ENCODE measurements around the gene AP2A2.

Gene AP2A2

DNA sequence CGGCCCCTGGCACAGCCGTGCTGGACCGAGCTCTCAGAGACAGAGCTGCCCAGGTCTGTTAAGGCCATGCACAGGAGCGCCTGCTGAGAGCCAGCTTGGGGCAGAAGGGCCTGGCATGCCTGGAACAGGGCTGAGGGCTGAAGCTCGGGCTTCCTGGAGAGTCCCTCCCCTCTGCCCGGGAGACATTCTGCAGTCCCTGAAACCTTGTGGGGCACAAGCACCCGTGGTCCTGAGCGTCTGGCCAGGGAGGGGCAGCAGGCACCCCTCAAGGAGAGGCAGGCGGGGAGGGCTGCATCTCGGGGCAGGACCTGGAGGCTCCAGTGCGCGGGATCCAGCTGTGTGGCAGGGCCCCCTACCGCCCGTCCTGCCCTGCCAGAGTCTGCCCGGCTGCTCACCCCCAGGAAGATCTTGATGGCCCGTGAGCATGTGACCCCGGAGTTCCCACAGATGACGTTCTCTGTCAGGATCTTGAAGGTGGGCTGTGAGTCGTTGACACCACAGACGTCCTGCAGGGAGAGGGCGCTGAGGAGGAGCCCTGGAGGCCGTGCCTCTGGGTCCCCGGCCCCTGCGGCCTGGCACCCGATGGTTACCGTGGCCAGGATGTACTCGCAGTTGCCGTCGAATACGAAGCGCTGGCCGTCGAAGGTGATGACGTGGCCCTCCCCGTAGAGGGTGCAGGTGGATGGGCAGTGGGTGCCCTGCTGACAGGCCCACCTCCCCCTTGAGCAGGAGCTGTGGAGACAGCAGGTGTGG is 99.9 kb downstream of the AP2A2 start:
- no peak for TF ChIP-seq EZH2phosphoT487 (IDR thresholded peaks at IDR 0.05; ENCODE audit: borderline replicate concordance, low read length)
- TF ChIP-seq, protein P1, sequence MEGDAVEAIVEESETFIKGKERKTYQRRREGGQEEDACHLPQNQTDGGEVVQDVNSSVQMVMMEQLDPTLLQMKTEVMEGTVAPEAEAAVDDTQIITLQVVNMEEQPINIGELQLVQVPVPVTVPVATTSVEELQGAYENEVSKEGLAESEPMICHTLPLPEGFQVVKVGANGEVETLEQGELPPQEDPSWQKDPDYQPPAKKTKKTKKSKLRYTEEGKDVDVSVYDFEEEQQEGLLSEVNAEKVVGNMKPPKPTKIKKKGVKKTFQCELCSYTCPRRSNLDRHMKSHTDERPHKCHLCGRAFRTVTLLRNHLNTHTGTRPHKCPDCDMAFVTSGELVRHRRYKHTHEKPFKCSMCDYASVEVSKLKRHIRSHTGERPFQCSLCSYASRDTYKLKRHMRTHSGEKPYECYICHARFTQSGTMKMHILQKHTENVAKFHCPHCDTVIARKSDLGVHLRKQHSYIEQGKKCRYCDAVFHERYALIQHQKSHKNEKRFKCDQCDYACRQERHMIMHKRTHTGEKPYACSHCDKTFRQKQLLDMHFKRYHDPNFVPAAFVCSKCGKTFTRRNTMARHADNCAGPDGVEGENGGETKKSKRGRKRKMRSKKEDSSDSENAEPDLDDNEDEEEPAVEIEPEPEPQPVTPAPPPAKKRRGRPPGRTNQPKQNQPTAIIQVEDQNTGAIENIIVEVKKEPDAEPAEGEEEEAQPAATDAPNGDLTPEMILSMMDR (IDR thresholded peaks at IDR 0.05; ENCODE audit: low read depth, low read length, poor library complexity, severe bottlenecking) = no peak
- Histone ChIP-seq H3K27ac (ENCODE audit: low read depth, low read length) (no peak overlapping the region), H3K9me2 (replicated peaks; ENCODE audit: control insufficient read depth, low read length) (no peaks in the 10 kb centered on the region), H3K4me3 (ENCODE audit: low read length) (no peak overlapping the region), H3K9me3 (ENCODE audit: control insufficient read depth, insufficient read depth, low read length) (no peaks in the 10 kb centered on the region), H4K20me1 (ENCODE audit: control insufficient read depth, insufficient read depth, low read depth, low read length) (no peaks in the 10 kb centered on the region), H3K4me1 (ENCODE audit: control insufficient read depth, low read length) (no peaks in the 10 kb centered on the region), H3K36me3 (ENCODE audit: control insufficient read depth, low read length) (no peaks in the 10 kb centered on the region), H3K27me3 (ENCODE audit: control insufficient read depth, low read length) (no peaks in the 10 kb centered on the region), H3F3A (ENCODE audit: control insufficient read depth, insufficient read depth) (no peaks in the 10 kb centered on the region), H3K79me2 (ENCODE audit: control insufficient read depth, low read length) (no peaks in the 10 kb centered on the region), H3K4me2 (ENCODE audit: low read length) (no peak overlapping the region)

DNA sequence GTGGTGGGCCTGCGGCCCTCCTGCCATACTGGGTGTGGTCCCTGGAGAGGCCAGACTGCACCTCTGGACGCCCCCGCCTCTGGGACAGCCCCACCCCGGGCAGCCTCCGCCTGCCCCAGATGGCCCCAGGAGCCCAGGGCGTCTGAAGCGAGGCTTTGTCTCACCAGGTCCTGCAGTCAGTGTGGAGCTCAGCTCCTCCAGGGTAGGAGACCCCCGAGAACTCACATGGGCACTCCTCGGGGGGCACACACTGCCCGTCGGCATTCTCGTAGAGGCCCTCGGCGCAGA is 100.4 kb downstream of the AP2A2 start:
- Histone ChIP-seq H3K79me2 (ENCODE audit: control insufficient read depth, low read length) (no peaks in the 10 kb centered on the region), H3F3A (ENCODE audit: control insufficient read depth, insufficient read depth) (no peaks in the 10 kb centered on the region), H4K20me1 (ENCODE audit: control insufficient read depth, insufficient read depth, low read depth, low read length) (no peaks in the 10 kb centered on the region), H3K27me3 (ENCODE audit: control insufficient read depth, low read length) (no peaks in the 10 kb centered on the region), H3K36me3 (ENCODE audit: control insufficient read depth, low read length) (no peaks in the 10 kb centered on the region), H3K4me1 (ENCODE audit: control insufficient read depth, low read length) (no peaks in the 10 kb centered on the region), H3K4me3 (ENCODE audit: low read length) (no peak overlapping the region), H3K4me2 (ENCODE audit: low read length) (no peak overlapping the region), H3K27ac (ENCODE audit: low read depth, low read length) (no peak overlapping the region), H3K9me3 (ENCODE audit: control insufficient read depth, insufficient read depth, low read length) (no peaks in the 10 kb centered on the region), H3K9me2 (replicated peaks; ENCODE audit: control insufficient read depth, low read length) (no peaks in the 10 kb centered on the region)
- TF ChIP-seq EZH2phosphoT487 (IDR thresholded peaks at IDR 0.05; ENCODE audit: borderline replicate concordance, low read length) = no peak
- TF ChIP-seq, protein P1 (IDR thresholded peaks at IDR 0.05; ENCODE audit: low read depth, low read length, poor library complexity, severe bottlenecking) = no peak

- no peak overlapping the region for H3K27ac ChIP-seq (ENCODE audit: low read depth, low read length)
- H3K4me1 ChIP-seq (ENCODE audit: control insufficient read depth, low read length) = no peaks in the 10 kb centered on the region
- no peaks in the 10 kb centered on the region for H3K27me3 ChIP-seq (ENCODE audit: control insufficient read depth, low read length)
- H3F3A ChIP-seq (ENCODE audit: control insufficient read depth, insufficient read depth) = no peaks in the 10 kb centered on the region
- no peaks in the 10 kb centered on the region for H3K9me2 ChIP-seq (replicated peaks; ENCODE audit: control insufficient read depth, low read length)
- no peak overlapping the region for H3K4me2 ChIP-seq (ENCODE audit: low read length)
- no peaks in the 10 kb centered on the region for H3K9me3 ChIP-seq (ENCODE audit: control insufficient read depth, insufficient read depth, low read length)
- H3K79me2 ChIP-seq (ENCODE audit: control insufficient read depth, low read length) = no peaks in the 10 kb centered on the region
- TF ChIP-seq, protein P1 (IDR thresholded peaks at IDR 0.05; ENCODE audit: low read depth, low read length, poor library complexity, severe bottlenecking) = no peak
- no peaks in the 10 kb centered on the region for H3K36me3 ChIP-seq (ENCODE audit: control insufficient read depth, low read length)
- H4K20me1 ChIP-seq (ENCODE audit: control insufficient read depth, insufficient read depth, low read depth, low read length) = no peaks in the 10 kb centered on the region
- no peak overlapping the region for H3K4me3 ChIP-seq (ENCODE audit: low read length)
These were observed 101.2 kb downstream of the AP2A2 start for GRCh38 chr11:1026641-1027482.
